Upper lobe of left lung (tissue), 4 donors: ENCODE data around the gene RILP.

Experiments
- POLR2A ChIP-seq, 4 donors: fragments of 450-650 bp; IDR thresholded peaks; one replicate each; pipeline ENCODE4 v1.5.1; 2016 to 2017; ENCODE audit warnings: antibody characterized with exemption in 4 of 4, mild to moderate bottlenecking in 2 of 4
- TF ChIP-seq, protein P1 (sequence below), 6 experiments: fragments of 450-650 bp in 4 of 6; fragments of 200-600 bp in 2 of 6; sonication (generic) in 2 of 6; IDR thresholded peaks; one replicate each; pipeline ENCODE4 v1.5.1; 2016 to 2019; ENCODE audit warnings: antibody characterized with exemption in 6 of 6

DNA sequence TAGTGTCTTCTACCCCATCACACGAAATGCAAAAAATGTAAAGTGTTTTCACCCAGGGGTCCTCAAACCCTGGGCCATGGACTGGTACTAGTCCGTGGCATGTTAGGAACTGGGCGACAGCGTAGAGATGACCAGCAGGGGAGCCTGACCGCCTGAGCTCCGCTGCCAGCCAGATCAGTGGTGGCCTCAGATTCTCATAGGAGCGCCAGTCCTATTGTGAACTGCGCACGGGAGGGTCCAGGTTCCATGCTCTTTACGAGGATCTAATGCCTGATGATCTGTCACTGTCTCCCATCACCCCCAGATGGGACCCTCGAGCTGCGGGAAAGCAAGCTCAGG lies 8.6 kb downstream of the RILP start:
- TF ChIP-seq, protein P1, sequence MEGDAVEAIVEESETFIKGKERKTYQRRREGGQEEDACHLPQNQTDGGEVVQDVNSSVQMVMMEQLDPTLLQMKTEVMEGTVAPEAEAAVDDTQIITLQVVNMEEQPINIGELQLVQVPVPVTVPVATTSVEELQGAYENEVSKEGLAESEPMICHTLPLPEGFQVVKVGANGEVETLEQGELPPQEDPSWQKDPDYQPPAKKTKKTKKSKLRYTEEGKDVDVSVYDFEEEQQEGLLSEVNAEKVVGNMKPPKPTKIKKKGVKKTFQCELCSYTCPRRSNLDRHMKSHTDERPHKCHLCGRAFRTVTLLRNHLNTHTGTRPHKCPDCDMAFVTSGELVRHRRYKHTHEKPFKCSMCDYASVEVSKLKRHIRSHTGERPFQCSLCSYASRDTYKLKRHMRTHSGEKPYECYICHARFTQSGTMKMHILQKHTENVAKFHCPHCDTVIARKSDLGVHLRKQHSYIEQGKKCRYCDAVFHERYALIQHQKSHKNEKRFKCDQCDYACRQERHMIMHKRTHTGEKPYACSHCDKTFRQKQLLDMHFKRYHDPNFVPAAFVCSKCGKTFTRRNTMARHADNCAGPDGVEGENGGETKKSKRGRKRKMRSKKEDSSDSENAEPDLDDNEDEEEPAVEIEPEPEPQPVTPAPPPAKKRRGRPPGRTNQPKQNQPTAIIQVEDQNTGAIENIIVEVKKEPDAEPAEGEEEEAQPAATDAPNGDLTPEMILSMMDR (IDR thresholded peaks at IDR 0.05), result no peak
- TF ChIP-seq POLR2A (IDR thresholded peaks at IDR 0.05), result no peak
